Middle frontal gyrus (tissue), 1 donor: ENCODE measurements around the gene CORO2A.

Experiments used
- DNase-seq: peaks from one replicate; pipeline ENCODE4 v3.0.0-alpha.2; 2015; ENCODE audit warnings: low spot score; ENCODE audit errors: extremely low spot score

CORO2A gene

GRCh38 chr9:98172604-98173003, 19.8 kb downstream of the CORO2A start:
- no peak for DNase-seq

GRCh38 chr9:98171176-98171925, 21.1 kb downstream of the CORO2A start:
- no peak for DNase-seq

- no peak for DNase-seq
Observed at GRCh38 chr9:98168941-98169488, 23.4 kb downstream of the CORO2A start.

DNA sequence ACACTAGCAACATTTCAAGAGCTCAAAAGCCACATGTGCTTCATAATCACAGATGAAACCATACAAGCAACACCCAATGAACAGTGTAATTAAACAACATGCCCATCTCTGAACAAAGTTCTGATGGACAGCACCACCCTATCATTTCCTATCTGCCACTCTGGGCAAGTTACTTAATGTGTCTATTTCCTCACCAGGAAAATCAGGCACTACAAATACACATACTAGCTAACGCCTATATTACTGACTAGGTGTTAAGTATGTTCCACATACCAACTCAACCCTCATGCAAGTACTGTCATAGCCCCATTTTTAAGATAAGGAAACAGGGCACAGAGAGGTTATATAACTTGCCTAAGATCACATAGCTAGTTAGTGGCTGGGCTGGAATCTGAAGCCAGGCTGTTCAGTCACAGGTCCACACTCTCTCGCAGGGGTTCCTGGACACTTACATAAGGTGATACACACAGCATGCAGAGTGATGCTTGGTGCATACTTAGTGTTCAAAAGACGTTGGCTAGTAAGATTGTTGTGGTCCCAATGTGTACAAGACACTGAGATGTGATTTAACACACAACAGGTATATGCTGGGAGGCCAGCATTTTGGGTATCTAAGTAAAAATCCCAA, 24.2 kb downstream of the CORO2A start:
- DNase-seq, result no peak

GRCh38 chr9:98164912-98165311, 27.5 kb downstream of the CORO2A start:
- DNase-seq, result no peak

- no peak for DNase-seq
Observed at GRCh38 chr9:98162613-98163012, 29.8 kb downstream of the CORO2A start.

GRCh38 chr9:98161851-98162250, 30.6 kb downstream of the CORO2A start:
- DNase-seq, result no peak

GRCh38 chr9:98159790-98160189, 32.6 kb downstream of the CORO2A start:
- no peak for DNase-seq

DNA sequence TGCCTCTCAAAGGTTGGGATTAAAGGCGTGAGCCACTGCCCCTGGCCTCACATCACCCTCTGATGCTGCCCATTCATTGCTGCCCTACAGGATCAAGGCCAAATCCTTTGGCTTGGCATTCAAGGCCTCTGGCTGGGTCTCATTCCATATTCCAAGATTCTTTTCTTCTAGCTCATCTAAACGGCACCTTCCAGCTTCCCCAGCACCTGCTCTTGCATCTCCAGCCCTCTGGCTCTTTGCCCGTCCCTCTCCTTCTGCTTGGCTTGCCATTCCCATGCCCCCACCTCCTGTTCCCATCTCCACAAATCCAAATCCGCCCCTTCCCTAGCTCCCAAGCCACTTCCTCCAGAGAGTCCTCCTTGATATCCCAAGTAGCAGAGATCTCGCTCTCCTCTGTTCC, 33.1 kb downstream of the CORO2A start:
- no peak for DNase-seq

DNA sequence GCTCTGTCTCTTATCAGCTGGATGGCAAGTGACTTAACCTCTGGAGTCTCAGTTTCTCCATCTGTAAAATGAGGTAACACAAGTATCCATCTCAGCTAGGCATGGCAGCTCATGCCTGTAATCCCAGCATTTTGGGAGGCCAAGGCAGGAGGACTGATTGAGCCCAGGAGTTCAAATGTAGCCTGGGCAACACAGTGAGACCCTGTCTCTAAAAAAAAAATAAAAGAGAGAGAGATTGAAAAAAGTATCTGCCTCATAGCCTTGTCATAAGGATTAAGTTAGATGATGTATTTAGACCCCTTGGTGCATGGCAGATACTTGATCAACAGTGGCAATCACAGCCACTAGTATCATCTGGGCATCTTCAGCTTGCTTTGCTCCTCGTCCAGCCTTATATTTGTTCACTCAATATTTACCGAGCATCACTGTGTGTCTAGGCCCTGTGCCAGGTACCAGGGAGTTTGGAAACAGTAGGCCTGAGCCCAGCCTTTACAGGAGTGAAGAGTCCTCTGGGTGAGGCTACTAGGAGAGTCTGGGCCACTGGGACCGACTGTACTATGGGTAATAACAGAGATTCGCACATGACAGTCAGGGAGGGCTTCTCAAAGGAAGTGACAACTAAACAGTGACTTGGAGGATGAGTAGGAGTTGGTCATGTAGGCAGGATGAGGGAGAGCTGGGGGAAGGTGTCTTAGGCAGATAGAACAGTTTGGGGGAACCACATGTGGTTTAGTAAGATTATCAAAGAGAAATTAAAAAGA, 34.2 kb downstream of the CORO2A start:
- no peak for DNase-seq

- DNase-seq, result no peak
Observed at GRCh38 chr9:98157372-98157771, 35.1 kb downstream of the CORO2A start.

- DNase-seq, result no peak
Observed at GRCh38 chr9:98154678-98155077, 37.8 kb downstream of the CORO2A start.

DNA sequence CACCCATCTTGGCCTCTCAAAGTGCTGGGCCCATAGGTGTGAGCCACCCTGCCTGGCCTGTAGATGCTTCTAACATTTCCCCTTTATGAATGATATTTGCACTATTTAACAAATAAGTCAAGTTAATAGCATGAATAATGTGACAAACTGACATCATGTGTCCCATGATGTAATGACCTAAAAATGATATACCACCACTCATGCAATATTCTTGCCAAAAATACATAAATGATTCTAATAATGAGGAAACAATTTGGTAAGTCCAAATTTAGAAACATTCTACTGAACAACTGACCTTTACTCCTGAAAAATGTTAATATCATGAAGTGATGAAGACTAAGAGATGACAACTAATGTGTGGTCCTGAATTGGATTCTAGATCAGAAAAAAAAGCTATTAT, 39.9 kb downstream of the CORO2A start:
- DNase-seq, result no peak

DNA sequence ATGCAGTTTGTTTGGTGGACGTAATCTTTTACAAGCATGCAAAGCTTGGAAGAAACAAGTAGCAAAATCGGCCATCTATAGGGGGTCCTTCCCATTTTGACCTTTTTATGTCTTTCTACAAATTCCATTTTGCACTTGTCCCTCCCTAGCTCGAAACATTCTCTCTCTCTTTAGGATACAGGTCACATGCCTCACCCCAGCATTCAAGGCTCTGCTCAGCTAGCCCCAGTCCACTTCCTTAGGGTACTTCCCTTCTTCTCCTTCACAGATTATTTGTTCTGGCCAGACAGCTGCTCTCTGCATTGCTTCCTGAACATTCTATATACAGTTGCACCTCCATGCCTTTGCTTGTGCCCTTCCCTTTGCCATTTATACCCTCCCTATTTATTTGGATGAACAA, 41.7 kb downstream of the CORO2A start:
- no peak for DNase-seq

DNA sequence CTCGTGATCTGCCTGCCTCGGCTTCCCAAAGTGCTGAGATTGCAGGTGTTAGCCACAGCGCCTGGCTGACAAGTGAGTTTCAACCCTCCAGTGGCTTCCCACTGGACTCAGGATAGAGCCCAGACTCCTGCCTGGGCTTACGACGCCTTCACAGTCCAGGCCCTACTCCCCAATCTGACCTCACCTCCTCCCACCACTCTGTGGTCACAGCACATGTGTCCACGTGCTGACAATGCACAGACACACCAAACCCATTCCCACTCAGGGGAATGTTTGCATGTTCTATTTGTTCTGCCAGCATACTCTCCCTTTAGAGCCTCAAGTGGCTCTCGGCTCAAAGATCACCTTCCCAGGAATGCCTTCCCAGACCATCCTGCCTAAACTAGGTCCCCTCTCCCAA, 42.3 kb downstream of the CORO2A start:
- no peak for DNase-seq

DNA sequence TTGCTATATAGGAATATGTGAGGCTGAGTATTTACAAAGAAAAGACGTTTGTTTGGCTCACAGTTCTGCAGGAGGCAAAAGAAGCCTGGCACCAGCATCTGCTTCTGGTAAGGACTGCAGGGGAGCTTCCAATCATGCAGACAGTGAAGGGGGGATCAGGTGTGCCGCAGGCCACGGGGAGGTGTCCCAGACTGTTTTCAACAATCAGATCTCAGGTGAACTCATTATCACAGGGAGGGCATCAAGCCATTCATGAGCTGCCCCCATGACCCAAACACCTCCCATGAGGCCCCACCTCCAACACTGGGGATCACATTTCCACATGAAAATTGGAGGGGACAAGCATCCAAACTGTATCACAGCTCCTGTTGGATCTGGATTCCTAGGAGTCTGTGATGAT, 43.0 kb downstream of the CORO2A start:
- no peak for DNase-seq

DNA sequence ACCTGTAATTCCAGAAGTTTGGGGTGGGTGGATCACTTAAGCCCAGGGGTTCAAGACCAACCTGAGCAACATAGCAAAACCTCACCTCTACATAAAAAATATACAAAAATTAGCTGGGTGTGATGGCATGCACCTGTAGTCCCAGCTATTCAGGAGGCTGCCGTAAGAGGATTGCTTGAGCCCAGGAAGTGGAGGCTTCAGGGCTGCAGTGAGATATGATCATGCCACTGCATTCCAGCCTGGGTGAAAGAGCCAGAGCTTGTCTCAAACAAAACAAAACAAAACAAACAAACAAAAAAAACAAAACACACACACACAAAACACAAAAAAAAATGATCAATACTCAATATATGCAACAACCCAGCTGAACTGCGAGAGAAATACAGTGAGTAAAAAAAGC, 44.0 kb downstream of the CORO2A start:
- no peak for DNase-seq

DNA sequence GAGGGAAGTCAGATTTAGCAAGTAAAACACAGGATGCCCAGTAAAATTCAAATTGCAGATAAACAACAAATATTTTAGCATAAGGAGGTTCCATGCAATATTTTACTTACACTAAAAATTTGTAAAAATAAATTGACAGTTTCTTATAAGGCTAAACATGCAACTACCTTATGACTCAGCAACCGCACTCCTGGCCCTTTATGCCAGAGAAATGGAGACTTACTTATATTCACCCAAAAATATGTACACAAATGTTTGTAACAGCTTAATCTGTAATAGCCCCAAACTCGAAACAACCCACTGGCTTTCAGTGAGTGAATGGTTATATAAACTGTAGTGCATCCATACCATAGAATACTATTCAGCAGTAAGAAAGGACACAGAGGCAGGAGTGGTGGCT, 44.9 kb downstream of the CORO2A start:
- DNase-seq, result no peak

GRCh38 chr9:98146101-98146991, 46.1 kb downstream of the CORO2A start:
- DNase-seq, result no peak

- no peak for DNase-seq
Observed at GRCh38 chr9:98144631-98145030, 47.8 kb downstream of the CORO2A start.

DNA sequence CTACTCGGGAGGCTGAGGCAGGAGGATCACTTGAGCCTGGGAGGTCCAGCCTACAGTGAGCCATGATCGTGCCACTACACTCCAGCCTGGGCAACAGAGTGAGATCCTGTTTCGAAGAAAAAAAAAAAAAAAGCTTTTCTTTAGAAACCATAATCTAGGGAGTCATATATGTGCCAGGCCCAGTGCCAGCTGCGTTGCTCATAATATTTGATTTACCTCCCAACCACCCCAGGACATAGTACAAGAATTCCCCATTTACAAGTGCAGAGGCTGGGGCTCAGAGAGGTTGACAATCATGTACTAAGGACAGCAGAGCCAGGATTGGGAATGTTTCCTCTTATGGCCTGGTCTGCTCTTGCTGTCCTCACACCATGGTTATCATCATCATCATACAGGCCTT, 48.4 kb downstream of the CORO2A start:
- no peak for DNase-seq
